Esophagus squamous epithelium (tissue), 5 donors: ENCODE measurements around the gene RAB36. TPM values are rescaled to one million over a fixed set of nuclear protein-coding genes. Genes with fewer than 3 reads are reported as not detected.

Source experiments
- DNase-seq: peaks from one replicate; lab custom pipeline; 2025; lab: John Stamatoyannopoulos, UW
- H3K27ac ChIP-seq, 4 donors: fragments of 200-600 bp; sonication (generic); one replicate each; pipeline ENCODE4 v1.5.1; 2016 to 2019; ENCODE audit warnings: mild to moderate bottlenecking in 1 of 4
- H3K27me3 ChIP-seq, 4 donors: fragments of 200-600 bp; sonication (generic); 1 replicate in 3 of 4; 2 replicates in 1 of 4; pipeline versions ENCODE4 v1.5.1 to v1.6.0; 2017 to 2021; ENCODE audit warnings: antibody characterized with exemption in 1 of 4
- H3K36me3 ChIP-seq, 3 donors: fragments of 200-600 bp; sonication (generic); one replicate each; pipeline ENCODE4 v1.5.1; 2016 to 2019
- H3K4me1 ChIP-seq, 3 donors: fragments of 200-600 bp; sonication (generic); one replicate each; pipeline ENCODE4 v1.5.1; 2017 to 2019
- H3K4me3 ChIP-seq, 4 donors: fragments of 200-600 bp; sonication (generic); 1 replicate in 3 of 4; 2 replicates in 1 of 4; pipeline ENCODE4 v1.5.1; 2016 to 2019; ENCODE audit warnings: mild to moderate bottlenecking in 2 of 4, moderate library complexity in 1 of 4
- H3K9me3 ChIP-seq, 3 donors: fragments of 200-600 bp; sonication (generic); one replicate each; pipeline ENCODE4 v1.5.1; 2016 to 2019
- CTCF ChIP-seq, 6 experiments: fragments of 450-650 bp in 4 of 6; fragments of 200-600 bp in 2 of 6; sonication (generic) in 2 of 6; IDR thresholded peaks; one replicate each; pipeline ENCODE4 v1.5.1; 2016 to 2019; ENCODE audit warnings: antibody characterized with exemption in 6 of 6, mild to moderate bottlenecking in 4 of 6, moderate library complexity in 4 of 6
- POLR2A ChIP-seq, 4 donors: fragments of 450-650 bp; IDR thresholded peaks; one replicate each; pipeline ENCODE4 v1.6.1; 2017; ENCODE audit warnings: antibody characterized with exemption in 4 of 4, mild to moderate bottlenecking in 4 of 4, moderate library complexity in 3 of 4
- WGBS, 2 donors: methylation state at CpG; one replicate each; pipeline ENCODE4 v1.1.5; 2018; 5-methylcytosine and 5-hydroxymethylcytosine counted together
- intact Hi-C: fragments of 100-400 bp; cut with DNase I; formaldehyde crosslinking; loops from one replicate; pipeline ENCODE4 v1.15.0; 2022
- total RNA-seq, 4 donors: library from RNA; depleted of rRNA; stranded (reverse); fragments of >200 nt; gene quantifications; one replicate each; pipeline ENCODE4 v1.1.0, GENCODE V29; 2016
- donor health status: DM: yes; HTN: yes; CAD: no.

Gene RAB36
- total RNA-seq, 4 donors from 2014 or later = 1.4 to 3.9 (median 2.3) TPM

GRCh38 chr22:23105304-23105703 lies 40.0 kb upstream of the RAB36 start:
- Histone ChIP-seq H3K9me3 (no peaks in the 10 kb centered on the region), H3K27ac (no peak overlapping the region), H3K36me3 (no peaks in the 10 kb centered on the region), H3K27me3 (no peaks in the 10 kb centered on the region), H3K4me3 (no peak overlapping the region), H3K4me1 (no peaks in the 10 kb centered on the region)
- intact Hi-C loops = no loop called here
- no peak for TF ChIP-seq POLR2A (IDR thresholded peaks at IDR 0.05)
- TF ChIP-seq CTCF (IDR thresholded peaks at IDR 0.05) = no peak
- 80 to 96% methylated on average over 3 of the region's 5 CpGs for WGBS, 2 donors
- DNase-seq = no peak

DNA sequence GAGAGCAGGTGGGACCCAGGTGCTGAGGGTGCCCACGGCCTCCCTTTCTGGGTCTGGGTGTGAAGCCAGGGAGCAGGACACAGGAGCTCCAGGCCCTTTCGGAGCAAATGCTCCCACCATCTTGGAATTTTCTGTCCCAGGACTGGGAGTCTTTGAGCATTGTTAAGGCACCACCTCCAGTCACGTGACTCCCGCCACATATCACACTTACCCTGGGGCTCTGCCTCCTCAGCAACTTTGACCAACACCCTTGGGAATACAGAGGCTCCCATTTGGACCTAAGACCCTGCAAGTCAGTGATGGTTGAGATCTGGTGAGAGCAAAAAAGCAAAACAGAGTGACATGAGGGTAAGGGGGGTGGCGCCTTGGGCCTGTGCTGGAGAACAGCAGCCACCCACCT lies 39.4 kb upstream of the RAB36 start:
- Histone ChIP-seq H3K27ac (no peak overlapping the region), H3K9me3 (no peaks in the 10 kb centered on the region), H3K36me3 (no peaks in the 10 kb centered on the region), H3K4me1 (no peaks in the 10 kb centered on the region), H3K27me3 (no peaks in the 10 kb centered on the region), H3K4me3 (no peak overlapping the region)
- DNase-seq = no peak
- intact Hi-C loops = no loop called here
- WGBS, 2 donors = 80 to 88% methylated on average over 3 to 4 of the region's 5 CpGs
- no peak for TF ChIP-seq POLR2A (IDR thresholded peaks at IDR 0.05)
- TF ChIP-seq CTCF (IDR thresholded peaks at IDR 0.05) = no peak

- Histone ChIP-seq H3K27ac (no peak overlapping the region), H3K4me1 (no peaks in the 10 kb centered on the region), H3K9me3 (no peaks in the 10 kb centered on the region), H3K27me3 (no peaks in the 10 kb centered on the region), H3K4me3 (no peak overlapping the region), H3K36me3 (no peaks in the 10 kb centered on the region)
- 79% methylated on average over 3 of the region's 4 CpGs; no CpG with 5 or more reads in 1 of the 2 donors for WGBS, 2 donors
- intact Hi-C loops = no loop called here
- TF ChIP-seq CTCF (IDR thresholded peaks at IDR 0.05) (no peak), POLR2A (IDR thresholded peaks at IDR 0.05) (no peak)
- DNase-seq = no peak
Measured at GRCh38 chr22:23106344-23106743, 38.9 kb upstream of the RAB36 start.

DNA sequence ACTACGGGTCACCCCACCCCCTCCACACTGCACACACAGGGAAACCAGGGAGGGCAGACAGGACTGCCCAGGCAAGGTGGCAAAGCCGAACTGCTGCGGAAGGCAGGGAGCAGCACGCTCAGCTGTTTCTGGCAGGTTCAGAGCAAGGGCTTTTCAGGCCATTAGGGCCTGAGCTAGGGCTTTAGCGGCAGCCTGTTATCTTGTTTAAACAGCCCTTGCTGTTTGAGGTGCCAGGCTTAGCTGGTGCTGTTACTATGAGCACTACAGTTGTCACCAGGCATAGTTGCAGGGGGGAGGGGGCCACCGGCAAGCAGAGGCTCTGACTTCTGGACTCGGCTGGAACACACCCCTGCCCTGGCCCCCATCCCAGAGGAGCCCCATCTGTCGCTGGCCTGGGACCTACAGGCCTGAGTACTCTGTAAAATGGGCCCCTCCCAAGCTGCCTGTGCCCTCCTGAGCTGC lies 38.3 kb upstream of the RAB36 start:
- no peaks in the 10 kb centered on the region for H3K9me3 ChIP-seq
- TF ChIP-seq CTCF (IDR thresholded peaks at IDR 0.05) (no peak), POLR2A (IDR thresholded peaks at IDR 0.05) (no peak)
- H3K27ac ChIP-seq = no peak overlapping the region
- WGBS, 2 donors = 69 to 79% methylated on average over 4 to 5 of the region's 8 CpGs
- no peaks in the 10 kb centered on the region for H3K27me3 ChIP-seq
- DNase-seq = no peak
- H3K4me3 ChIP-seq = no peak overlapping the region
- no peaks in the 10 kb centered on the region for H3K4me1 ChIP-seq
- H3K36me3 ChIP-seq = no peaks in the 10 kb centered on the region
- intact Hi-C loops = no loop called here

DNA sequence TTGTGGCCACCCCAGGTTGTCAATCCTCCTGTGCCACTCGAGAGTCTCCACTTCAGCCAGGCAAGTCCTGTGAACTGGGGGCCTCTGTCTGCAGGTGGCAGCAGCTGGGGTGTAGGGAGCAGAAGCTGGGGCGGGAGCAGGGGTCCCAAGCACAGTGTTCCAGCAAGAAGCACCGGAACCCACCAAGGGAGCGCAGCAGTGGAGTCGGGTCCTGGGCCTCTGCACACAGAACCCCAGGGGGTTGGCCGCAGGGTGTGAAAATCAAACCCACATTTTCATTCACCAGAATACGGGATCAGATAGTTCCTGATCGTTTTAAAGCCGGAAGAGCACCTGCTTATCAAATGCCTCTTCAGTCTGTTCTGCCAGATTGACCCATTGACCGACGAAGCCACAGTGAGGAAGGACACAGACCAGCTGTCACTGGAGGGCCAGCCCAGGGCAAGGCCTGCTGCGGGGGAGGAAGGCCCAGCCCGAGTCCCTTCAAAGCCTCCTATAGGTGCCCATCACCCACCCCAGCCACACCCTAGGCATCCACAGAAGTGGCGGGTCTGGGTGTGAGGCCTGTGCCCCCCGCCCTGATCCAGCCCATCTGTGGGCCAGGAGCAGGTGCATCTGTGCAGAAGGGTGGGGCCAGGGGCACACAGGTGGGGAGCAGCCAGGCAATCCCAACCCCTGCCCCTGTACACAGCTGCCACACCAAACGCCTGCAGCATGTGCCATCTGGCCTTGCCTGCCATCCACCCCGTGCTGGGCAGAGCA lies 37.6 kb upstream of the RAB36 start:
- Histone ChIP-seq H3K27ac (no peak overlapping the region), H3K9me3 (no peaks in the 10 kb centered on the region), H3K4me1 (no peaks in the 10 kb centered on the region), H3K4me3 (no peak overlapping the region), H3K27me3 (no peaks in the 10 kb centered on the region), H3K36me3 (no peaks in the 10 kb centered on the region)
- DNase-seq = no peak
- intact Hi-C loops = no loop called here
- TF ChIP-seq POLR2A (IDR thresholded peaks at IDR 0.05) (no peak), CTCF (IDR thresholded peaks at IDR 0.05) (no peak)
- 86 to 87% methylated on average over 11 to 13 of the region's 17 CpGs for WGBS, 2 donors
